SK-N-MC (cell line): ENCODE data around the gene SPDYE3.

Experiments
- EZH2 ChIP-seq: fragments of 200-600 bp; sonication (generic); IDR thresholded peaks from one replicate; pipeline ENCODE4 v1.6.1; 2017; ENCODE audit warnings: antibody characterized with exemption
- FOXP2 ChIP-seq: optimal IDR thresholded peaks from 2 replicates; pipeline ENCODE3; 2011; ENCODE audit warnings: mild to moderate bottlenecking, moderate library complexity; ENCODE audit not compliant: insufficient read depth; ENCODE audit errors: extremely low read length, control extremely low read depth
- POLR2AphosphoS5 ChIP-seq: IDR thresholded peaks from 2 replicates; pipeline ENCODE4 v1.6.1; 2012; ENCODE audit warnings: mild to moderate bottlenecking, low read depth, low read length, borderline replicate concordance

DNA sequence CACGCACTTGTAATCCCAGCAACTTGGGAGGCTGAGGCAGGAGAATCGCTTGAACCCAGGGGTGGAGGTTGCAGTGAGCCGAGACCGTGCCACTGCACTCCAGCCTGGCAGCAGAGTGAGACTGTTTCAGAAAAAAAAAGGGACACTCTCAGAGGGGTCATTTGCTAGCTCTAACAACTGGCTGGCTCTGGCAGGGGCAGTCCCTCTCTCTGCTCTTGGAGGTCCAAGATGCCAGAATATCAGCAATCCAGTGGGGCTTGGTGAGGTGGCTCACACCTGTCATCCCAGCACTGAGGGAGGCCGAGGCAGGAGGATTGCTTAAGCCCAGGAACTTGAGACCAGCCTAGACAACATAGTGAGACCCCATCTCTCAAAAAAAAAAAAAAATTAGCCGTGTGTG, 63.2 kb downstream of the SPDYE3 start:
- TF ChIP-seq EZH2: no peak
- no peak for TF ChIP-seq POLR2AphosphoS5
- no peak for TF ChIP-seq FOXP2
